ENCODE results near the gene CMSS1. TPM values are rescaled to one million over a fixed set of nuclear protein-coding genes. Genes with fewer than 3 reads are reported as not detected.
A peak's percentile ranks its signal among the peaks of the same experiment; 100 is the strongest.

The CMSS1 gene
- polyA plus RNA-seq, 5 donors: 41.9 to 49.5 (median 46.3) TPM

DNA sequence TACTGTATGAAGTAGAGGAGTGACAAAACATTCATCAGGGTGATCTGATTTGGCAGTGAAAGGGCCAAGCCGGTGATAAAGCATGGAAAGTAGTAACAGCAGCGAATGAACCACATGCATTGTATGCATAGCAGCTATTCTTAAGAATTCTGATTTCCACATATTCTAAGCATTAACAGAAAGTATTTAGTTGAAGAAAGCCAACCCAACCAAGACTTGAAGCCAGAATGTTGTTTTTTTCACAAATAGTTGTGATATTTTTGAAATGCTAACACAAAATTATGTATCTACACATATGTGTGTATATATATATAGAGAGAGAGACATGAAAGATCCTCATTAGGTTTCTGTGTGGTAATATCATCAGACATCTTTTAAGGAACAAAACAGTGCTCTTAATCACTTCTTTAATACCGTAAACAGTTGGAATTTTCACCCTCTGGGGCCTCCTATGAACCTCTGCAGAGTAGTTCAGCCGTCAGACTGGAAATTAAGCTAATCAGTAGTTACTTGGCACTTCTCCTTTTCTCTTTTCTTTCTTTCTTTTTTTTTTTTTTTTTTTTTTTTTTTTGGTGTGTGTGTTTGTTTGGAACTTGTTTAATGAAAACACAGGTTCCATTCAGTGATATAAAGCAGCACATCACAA, 139.6 kb downstream of the CMSS1 start:
- DNase-seq: peak in 1 of 2 donors; percentile 40

DNA sequence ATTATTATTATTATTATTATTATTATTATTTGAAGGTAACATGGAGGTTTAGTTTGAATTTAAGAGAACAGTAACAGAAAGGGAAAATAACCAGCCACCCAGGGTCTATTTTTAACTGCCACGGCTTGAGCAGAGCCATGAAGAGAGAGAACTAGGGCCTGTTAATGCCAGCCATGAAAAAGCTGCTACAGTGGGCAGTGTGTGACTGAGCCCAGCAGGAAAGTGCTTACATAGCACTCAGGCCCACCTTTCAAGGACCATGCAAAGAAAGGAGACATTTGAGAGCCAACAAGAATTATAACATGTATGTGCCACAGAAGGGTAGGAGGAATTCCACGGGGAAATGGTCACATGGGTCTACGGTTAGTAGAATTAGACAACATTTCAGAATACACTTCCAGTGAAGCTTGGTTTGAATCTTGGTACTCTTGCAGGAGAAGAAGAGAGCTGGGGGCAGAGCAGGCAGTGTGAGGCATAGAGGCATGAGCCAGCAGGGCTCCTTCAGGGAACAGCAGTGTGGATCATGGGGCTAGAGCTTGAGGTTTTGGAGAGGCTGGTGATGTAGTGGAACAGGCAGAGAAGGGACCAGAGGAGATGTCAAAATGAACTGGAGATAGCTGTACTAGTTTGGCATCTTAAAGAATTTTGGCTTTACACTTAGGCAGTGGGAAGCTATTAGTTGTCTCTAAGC, 140.7 kb downstream of the CMSS1 start:
- no peak for DNase-seq

DNA sequence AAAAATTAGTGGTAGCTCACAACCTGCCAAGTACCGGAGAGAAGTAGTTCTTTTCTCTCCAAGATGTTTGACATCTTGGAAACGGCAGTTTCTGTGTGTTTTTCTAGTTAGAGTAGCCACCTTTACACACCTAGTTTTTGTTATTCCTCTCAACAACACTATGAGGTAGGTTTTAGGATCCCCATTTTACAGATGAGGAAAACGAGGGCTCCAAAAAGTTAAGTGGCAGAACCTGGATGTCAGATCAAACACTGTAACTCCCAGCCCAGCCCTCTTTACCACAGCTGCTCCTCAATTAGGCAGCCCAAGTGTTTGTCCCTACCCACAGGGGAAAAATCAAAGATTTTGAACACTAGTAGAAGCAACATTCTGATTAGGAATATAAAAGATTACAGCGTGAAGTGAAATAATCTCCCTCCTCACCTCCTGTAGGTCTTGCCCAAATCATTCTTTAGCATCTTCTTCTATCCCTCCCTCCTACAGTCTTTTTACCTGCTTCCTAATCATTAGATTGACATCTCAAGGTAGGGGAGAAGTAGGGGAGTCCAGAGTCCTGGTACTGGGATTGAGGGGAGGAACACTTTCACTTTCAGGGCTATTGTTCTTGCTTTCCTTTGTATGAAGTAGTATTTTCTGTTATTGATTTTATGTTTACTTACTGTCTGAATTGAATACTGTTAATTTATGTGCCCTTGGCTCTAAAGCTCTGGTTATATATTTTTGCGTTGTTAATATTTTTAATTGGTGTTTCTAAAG, 142.6 kb downstream of the CMSS1 start:
- no peak for DNase-seq

DNA sequence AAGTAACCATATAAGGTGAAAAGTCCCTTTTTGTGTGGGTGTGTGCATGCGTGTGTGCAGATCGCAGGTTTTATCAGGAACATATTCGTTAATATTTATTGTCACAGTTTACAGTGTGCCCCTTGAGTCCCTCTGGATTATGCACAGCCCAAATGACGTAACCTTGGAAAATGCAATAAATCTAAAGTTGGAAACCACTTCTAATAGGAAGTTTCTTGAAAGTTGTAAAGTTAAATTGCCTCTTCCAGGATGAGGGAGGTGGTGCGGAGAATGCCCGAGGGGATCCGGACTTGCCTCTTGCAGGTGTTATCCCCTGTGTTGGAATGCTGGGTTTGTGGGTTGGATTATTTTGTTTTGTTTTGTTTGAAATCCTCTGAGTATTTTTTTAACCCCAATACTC, 143.3 kb downstream of the CMSS1 start:
- DNase-seq: no peak

- DNase-seq: no peak
Measured at GRCh38 chr3:99961756-99962515, 144.3 kb downstream of the CMSS1 start.

- DNase-seq: no peak
Measured at GRCh38 chr3:99962703-99963102, 145.0 kb downstream of the CMSS1 start.

- no peak for DNase-seq
Measured at GRCh38 chr3:99965077-99965476, 147.4 kb downstream of the CMSS1 start.

DNA sequence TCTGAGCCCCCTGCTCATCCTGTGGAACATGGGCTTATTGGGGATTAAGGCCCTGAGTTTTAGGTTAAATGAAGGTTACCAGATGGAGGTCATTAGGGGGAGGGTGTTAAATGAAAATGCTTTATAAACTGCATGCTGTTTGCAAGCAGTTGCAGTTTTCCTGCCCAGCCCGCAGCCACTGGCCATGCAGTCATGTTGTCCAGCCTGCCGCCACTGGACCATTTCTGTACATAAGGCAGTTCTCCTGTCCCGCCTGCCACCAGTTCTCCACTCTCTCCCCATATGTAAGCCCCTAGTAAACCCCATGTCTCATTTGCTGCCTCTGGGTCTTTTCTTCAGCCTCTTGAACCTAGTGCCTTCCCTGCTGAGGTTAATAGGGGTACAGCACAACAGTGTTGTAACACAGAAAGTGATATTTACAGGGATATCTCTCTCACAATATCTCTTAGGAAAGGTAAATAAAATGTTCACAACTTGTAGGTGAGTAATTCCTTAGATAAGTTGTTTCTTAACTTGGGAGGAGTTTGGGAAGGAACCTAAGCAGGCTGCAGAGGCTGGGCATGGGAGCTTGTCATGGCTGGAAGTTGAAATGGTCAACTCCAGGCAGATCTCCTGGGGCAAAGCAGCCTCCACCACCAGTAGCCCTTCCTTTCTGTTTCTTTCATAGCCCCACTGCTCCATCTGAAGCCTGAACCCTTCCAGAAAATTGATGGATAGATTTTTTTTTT, 148.2 kb downstream of the CMSS1 start:
- no peak for DNase-seq

DNA sequence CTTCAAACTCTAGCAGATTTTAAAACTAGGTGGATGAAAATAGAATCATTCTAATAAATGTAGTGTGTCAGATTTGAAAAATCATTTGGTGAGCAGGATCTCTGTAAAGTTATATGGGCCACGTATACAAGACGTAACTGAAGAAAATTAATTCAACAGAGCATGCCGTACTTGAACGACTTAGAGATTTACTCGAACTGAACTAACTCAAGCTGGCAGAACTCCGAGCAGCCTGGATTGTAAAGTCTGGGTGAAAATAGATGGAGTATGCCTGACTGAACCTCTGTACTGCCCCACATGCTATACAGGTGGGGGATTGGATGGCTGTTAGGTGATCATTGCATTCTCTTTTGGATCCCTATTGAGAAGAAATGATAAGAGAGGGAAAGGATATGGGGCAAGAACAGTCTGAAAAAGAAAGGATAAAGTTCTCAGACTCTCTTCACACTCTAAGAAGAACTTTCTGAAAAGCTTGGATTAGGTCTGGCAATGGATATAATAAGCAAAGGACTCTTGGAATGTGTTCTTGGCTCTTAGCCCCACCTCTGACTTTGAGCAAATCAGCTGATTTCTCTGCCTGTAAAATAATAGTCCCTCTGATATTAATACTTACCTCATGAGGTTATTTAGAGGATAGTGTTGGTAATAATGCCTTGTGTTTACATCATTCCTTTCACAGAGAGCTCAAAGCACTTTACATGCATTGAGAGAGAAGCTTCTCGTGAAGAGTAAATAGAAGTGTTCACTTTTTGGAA, 149.2 kb downstream of the CMSS1 start:
- no peak for DNase-seq

- DNase-seq: no peak
Measured at GRCh38 chr3:99967796-99968195, 150.1 kb downstream of the CMSS1 start.

GRCh38 chr3:99969136-99969535, 151.5 kb downstream of the CMSS1 start:
- no peak for DNase-seq

DNA sequence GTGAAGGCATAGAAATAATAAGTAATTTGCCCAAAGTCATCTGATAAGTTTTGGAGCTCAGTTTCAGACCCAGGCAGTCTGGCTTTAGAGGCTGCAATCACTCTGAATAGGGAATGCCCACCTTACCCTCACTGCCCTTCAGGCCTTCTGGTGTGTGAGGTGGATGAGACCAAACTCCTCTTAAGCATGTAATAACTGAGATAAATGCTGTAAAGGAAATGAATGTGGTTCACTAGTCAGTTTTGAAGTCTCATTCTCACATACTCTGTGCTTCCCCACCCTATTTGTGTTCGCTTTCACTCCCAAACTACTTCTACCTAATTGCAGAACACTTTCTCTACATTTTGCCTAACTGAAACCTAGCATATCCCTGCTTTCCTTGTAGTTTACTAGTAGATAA, 152.5 kb downstream of the CMSS1 start:
- DNase-seq: no peak

- no peak for DNase-seq
Measured at GRCh38 chr3:99971761-99972160, 154.1 kb downstream of the CMSS1 start.

DNA sequence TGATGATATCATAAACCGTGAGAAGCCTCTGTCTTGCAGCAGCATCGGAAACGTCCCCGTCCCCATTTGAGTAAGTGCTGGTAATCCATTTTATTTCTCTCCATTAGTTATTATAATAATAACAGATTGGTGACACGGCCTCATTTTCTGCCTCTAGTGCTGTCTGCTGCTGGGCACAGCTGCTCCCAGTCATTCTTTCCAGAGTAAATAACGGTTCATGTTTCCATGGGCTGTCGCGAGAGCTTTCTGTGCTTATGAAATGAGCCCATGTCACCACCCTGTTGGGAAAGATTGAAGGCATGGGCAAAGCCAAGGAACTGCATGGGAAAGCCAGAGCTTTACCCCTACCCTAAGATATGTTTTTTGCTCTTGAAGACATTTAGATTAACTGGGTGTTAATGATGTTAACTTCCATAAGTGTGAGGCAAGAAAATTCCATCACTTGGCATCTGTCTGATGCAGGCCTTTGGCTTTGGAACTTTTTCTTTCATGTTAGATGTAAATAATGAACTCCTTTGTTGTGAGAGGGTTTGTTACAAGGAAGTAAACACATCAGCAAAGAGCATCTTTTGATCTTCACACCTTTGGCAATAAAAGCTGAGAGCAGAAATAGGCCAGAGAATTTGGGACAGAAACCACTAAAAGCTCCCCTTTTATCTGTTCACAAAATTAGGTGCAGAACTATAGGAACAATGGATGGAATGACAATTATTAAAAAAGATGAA, 154.9 kb downstream of the CMSS1 start:
- peak in 1 of 2 donors; percentile 27 for DNase-seq

GRCh38 chr3:99974989-99975388, 157.3 kb downstream of the CMSS1 start:
- DNase-seq: no peak

DNA sequence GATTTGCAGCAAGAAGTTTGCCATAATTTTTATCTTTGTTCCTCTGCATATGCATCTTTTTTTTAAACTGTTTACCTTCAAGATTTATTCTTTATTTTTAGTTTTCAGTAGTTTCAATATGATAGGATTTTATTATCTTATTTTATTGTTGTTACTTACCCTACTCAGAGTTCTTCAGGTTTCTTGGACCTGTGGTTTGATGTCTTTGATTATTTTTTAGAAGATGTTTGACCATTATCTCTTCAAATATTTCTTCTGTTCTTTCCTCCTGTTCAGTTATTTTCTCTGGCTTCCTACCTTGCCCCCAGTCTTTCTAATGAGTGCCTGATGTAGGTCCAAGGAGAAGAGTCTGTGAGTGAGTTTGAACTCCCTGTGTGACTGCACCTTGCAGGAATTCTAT, 158.9 kb downstream of the CMSS1 start:
- DNase-seq: no peak

DNA sequence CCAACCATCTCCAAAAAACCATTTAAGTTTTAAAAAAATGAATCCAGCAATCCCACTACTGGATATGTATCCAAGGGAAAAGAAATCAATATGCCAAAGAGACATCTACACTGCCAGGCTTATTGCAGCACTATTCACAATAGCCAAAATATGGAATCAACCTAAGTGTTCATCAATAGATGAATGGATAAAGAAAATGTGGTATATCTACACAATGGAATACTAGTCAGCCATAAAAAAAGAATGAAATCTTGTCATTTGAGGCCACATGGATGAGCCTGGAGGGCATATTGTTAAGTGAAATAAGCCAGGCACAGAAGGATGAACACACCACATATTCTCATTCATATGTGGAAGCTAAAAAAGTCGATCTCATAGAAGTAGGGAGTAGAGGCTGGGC, 160.6 kb downstream of the CMSS1 start:
- DNase-seq: no peak

- no peak for DNase-seq
Measured at GRCh38 chr3:99980606-99981005, 162.9 kb downstream of the CMSS1 start.

DNA sequence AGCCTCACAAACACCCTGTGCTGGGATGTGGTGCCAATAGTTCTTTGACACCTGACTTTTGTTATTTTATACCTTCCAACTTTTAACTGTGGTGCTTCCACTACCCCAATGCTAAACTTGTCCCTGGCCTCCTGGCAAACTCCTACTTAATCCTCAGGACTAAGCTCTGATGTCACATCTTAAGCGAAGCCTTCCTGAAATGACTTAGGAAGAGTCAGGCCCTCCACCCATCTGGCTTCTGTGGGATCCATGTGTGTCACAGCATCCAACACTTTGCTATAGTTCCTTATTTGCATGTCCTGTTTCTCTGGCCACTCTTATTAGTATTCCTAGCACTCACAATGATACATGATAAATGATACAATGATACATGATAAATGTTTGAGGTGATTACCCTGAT, 163.5 kb downstream of the CMSS1 start:
- no peak for DNase-seq

GRCh38 chr3:99982650-99983049, 165.0 kb downstream of the CMSS1 start:
- no peak for DNase-seq

Data from right lung (tissue), 5 donors.